ENCODE results near the gene BBS4. TPM values are rescaled to one million over a fixed set of nuclear protein-coding genes. Genes with fewer than 3 reads are reported as not detected.

BBS4 gene
- total RNA-seq, 1 experiment from 2014 or later, result 10.8 TPM

DNA sequence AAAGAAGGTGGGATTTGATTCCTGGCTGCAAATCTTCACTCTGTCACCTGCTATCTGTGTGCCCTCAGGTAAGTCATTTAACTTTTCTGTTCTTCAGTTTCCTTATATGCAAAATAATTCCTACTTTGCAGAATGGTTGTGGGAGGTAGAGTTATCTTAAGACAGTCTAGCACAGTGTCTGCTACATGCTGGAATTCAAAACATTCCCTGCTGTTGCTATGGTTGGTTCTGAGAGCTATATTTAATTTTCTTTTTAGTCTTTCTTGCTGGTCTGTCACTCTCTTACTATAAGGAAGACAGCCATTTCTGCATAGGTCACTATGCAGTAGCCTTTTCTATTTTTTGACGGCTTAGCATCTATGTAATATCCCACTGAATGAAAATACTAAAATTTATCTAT, 101.5 kb downstream of the BBS4 start:
- H3K4me1 ChIP-seq (replicated peaks; ENCODE audit: insufficient read depth), result peaks cover 7% of the 10 kb centered on the region
- peaks cover 9% of the 10 kb centered on the region for H3K79me2 ChIP-seq (ENCODE audit: low read depth)
- TF ChIP-seq CTCF (conservative IDR thresholded peaks at IDR 0.05), result no peak
- no peak for TF ChIP-seq EZH2 (IDR thresholded peaks at IDR 0.05; ENCODE audit: low read depth)
- H2AFZ ChIP-seq, result no peak overlapping the region
- peaks cover 29% of the 10 kb centered on the region for H3K27me3 ChIP-seq (ENCODE audit: insufficient read depth, low read depth)
- no peaks in the 10 kb centered on the region for H3K9me2 ChIP-seq (ENCODE audit: insufficient read depth)
- no peak for DNase-seq
- POLR2A ChIA-PET (ENCODE audit: unreplicated experiment), result no interaction called here
- BruUV-seq (replicated peaks), result no TSS peak
- no peaks in the 10 kb centered on the region for H3K36me3 ChIP-seq (ENCODE audit: low read depth)
- H3F3A ChIP-seq (ENCODE audit: insufficient read depth, low read depth), result no peaks in the 10 kb centered on the region
- no peak overlapping the region for H3K4me3 ChIP-seq
- no peak overlapping the region for H3K27ac ChIP-seq
- CTCF ChIA-PET, result no interaction called here
- intact Hi-C loops (cut with micrococcal nuclease; ENCODE audit: unreplicated experiment), result loop anchor here (10.0 kb wide), 3 partner anchors 183 to 457 kb away; partner anchors contain the start of gene ARIH1
- no peaks in the 10 kb centered on the region for H3K9me3 ChIP-seq (ENCODE audit: insufficient read depth, low read depth)
- H4K20me1 ChIP-seq (ENCODE audit: insufficient read depth), result no peaks in the 10 kb centered on the region
- H3K4me2 ChIP-seq, result no peak overlapping the region

Other genes with a start within 250 kb of the BBS4 start
- 144 and 190 TPM in 2 replicates for gene ARIH1, start 211.9 kb upstream of the BBS4 start, total RNA-seq (2021)
- 0.22 TPM in 1 of 2 replicates, not detected in the other for gene GOLGA6B, start 31.5 kb upstream of the BBS4 start, total RNA-seq (2021)
- 0.35 TPM in 1 of 2 replicates, not detected in the other for gene HIGD2B, start within 50 bp of the BBS4 start, total RNA-seq (2021)
- gene ADPGK, start 97.6 kb downstream of the BBS4 start, total RNA-seq (2021), result 40.3 and 48.6 TPM in 2 replicates

Measured in PC-9 (cell line).